Glutamatergic neuron (in vitro differentiated cells): Measurements from ENCODE around the gene ABCC11. TPM values are rescaled to one million over a fixed set of nuclear protein-coding genes. Genes with fewer than 3 reads are reported as not detected.

Experiments used
- DNase-seq: peaks from one replicate; pipeline ENCODE4 v3.0.0; 2022
- H3K27ac Mint-ChIP-seq: one replicate; pipeline ENCODE4 v1.8.0; 2020; ENCODE audit warnings: mild to moderate bottlenecking, mixed read lengths, inconsistent platforms; ENCODE audit not compliant: unreplicated experiment
- H3K27me3 Mint-ChIP-seq: one replicate; pipeline ENCODE4 v1.8.0; 2020; ENCODE audit warnings: mild to moderate bottlenecking, moderate library complexity, mixed read lengths, inconsistent platforms; ENCODE audit not compliant: unreplicated experiment
- H3K36me3 Mint-ChIP-seq: one replicate; pipeline ENCODE4 v1.8.0; 2020; ENCODE audit warnings: mild to moderate bottlenecking, mixed read lengths, inconsistent platforms; ENCODE audit not compliant: unreplicated experiment
- H3K4me1 Mint-ChIP-seq: one replicate; pipeline ENCODE4 v1.8.0; 2020; ENCODE audit warnings: mild to moderate bottlenecking, low read depth, mixed read lengths, inconsistent platforms; ENCODE audit not compliant: unreplicated experiment
- H3K4me3 Mint-ChIP-seq: one replicate; pipeline ENCODE4 v1.8.0; 2020; ENCODE audit warnings: mild to moderate bottlenecking, mixed read lengths, inconsistent platforms; ENCODE audit not compliant: unreplicated experiment
- H3K9me3 Mint-ChIP-seq: one replicate; pipeline ENCODE4 v1.8.0; 2020; ENCODE audit warnings: mild to moderate bottlenecking, moderate library complexity, mixed read lengths, inconsistent platforms; ENCODE audit not compliant: unreplicated experiment
- CTCF ChIP-seq: fragments of 200-600 bp; sonication (generic); IDR thresholded peaks from one replicate; pipeline ENCODE4 v1.5.0; 2021; ENCODE audit not compliant: partially characterized antibody, unreplicated experiment
- total RNA-seq: library from RNA; stranded (reverse); fragmentation: NEBNext Ultra II Directional; extraction: Animal tissue kit (Norgen Biotek cat#: 25700); gene quantifications from one replicate; pipeline ENCODE4 v1.2.1, GENCODE V29; 2021; ENCODE audit not compliant: unreplicated experiment

The ABCC11 gene
- total RNA-seq, 1 donor from 2014 or later, result not detected

GRCh38 chr16:48133455-48134211 is 113.7 kb downstream of the ABCC11 start:
- Mint-ChIP-seq H3K4me1 (peaks cover 2% of the 10 kb centered on the region), H3K27ac (no peak overlapping the region), H3K9me3 (no peaks in the 10 kb centered on the region), H3K36me3 (no peaks in the 10 kb centered on the region), H3K27me3 (peaks cover 2% of the 10 kb centered on the region), H3K4me3 (no peak overlapping the region)
- TF ChIP-seq CTCF, result no peak
- no peak for DNase-seq

- H3K9me3 Mint-ChIP-seq, result no peaks in the 10 kb centered on the region
- no peak overlapping the region for H3K4me3 Mint-ChIP-seq
- H3K27ac Mint-ChIP-seq, result no peak overlapping the region
- H3K36me3 Mint-ChIP-seq, result no peaks in the 10 kb centered on the region
- peaks cover 2% of the 10 kb centered on the region for H3K4me1 Mint-ChIP-seq
- peaks cover 3% of the 10 kb centered on the region for H3K27me3 Mint-ChIP-seq
- DNase-seq, result no peak
- no peak for TF ChIP-seq CTCF
Measured at GRCh38 chr16:48132696-48133095, 114.6 kb downstream of the ABCC11 start.

GRCh38 chr16:48131201-48131935 is 116.0 kb downstream of the ABCC11 start:
- no peaks in the 10 kb centered on the region for H3K4me1 Mint-ChIP-seq
- no peak for TF ChIP-seq CTCF
- peaks cover 3% of the 10 kb centered on the region for H3K27me3 Mint-ChIP-seq
- no peak overlapping the region for H3K27ac Mint-ChIP-seq
- H3K9me3 Mint-ChIP-seq, result no peaks in the 10 kb centered on the region
- H3K4me3 Mint-ChIP-seq, result no peak overlapping the region
- no peaks in the 10 kb centered on the region for H3K36me3 Mint-ChIP-seq
- no peak for DNase-seq

- TF ChIP-seq CTCF, result no peak
- Mint-ChIP-seq H3K4me3 (no peak overlapping the region), H3K27me3 (peaks cover 4% of the 10 kb centered on the region), H3K4me1 (no peaks in the 10 kb centered on the region), H3K9me3 (peaks cover 2% of the 10 kb centered on the region), H3K36me3 (no peaks in the 10 kb centered on the region), H3K27ac (no peak overlapping the region)
- no peak for DNase-seq
Measured at GRCh38 chr16:48129926-48130325, 117.4 kb downstream of the ABCC11 start.

- Mint-ChIP-seq H3K27ac (no peak overlapping the region), H3K9me3 (peaks cover 4% of the 10 kb centered on the region), H3K36me3 (no peaks in the 10 kb centered on the region), H3K4me3 (no peak overlapping the region), H3K4me1 (no peaks in the 10 kb centered on the region), H3K27me3 (peaks cover 6% of the 10 kb centered on the region)
- TF ChIP-seq CTCF, result no peak
- DNase-seq, result no peak
Measured at GRCh38 chr16:48128769-48129168, 118.6 kb downstream of the ABCC11 start.
